H9 (cell line): ENCODE data around the gene GCLC. TPM values are rescaled to one million over a fixed set of nuclear protein-coding genes. Genes with fewer than 3 reads are reported as not detected.

Experiments used
- DNase-seq: peaks from one replicate; pipeline ENCODE4 v3.0.0-alpha.2; 2017
- H2AFZ ChIP-seq: one replicate; pipeline ENCODE4 v1.6.1; 2013; ENCODE audit warnings: mild to moderate bottlenecking, low read length, control low read depth, moderate library complexity
- H2AK5ac ChIP-seq: 2 replicates; pipeline ENCODE4 v1.6.1; 2013; ENCODE audit warnings: low read length, control low read depth, mixed read lengths; ENCODE audit not compliant: insufficient read length
- H2BK120ac ChIP-seq: one replicate; pipeline ENCODE4 v1.6.1; 2013; ENCODE audit warnings: low read depth, mild to moderate bottlenecking, low read length, control low read depth, inconsistent platforms; ENCODE audit not compliant: poor library complexity, severe bottlenecking
- H2BK12ac ChIP-seq: 2 replicates; pipeline ENCODE4 v1.6.1; 2013; ENCODE audit warnings: low read length, control low read depth, mixed read lengths, low read depth; ENCODE audit not compliant: insufficient read length
- H2BK15ac ChIP-seq: 2 replicates; pipeline ENCODE4 v1.6.1; 2013; ENCODE audit warnings: low read depth, low read length, control low read depth
- H2BK20ac ChIP-seq: one replicate; pipeline ENCODE4 v1.6.1; 2013; ENCODE audit warnings: low read depth, mild to moderate bottlenecking, low read length, control low read depth, inconsistent platforms; ENCODE audit not compliant: poor library complexity, severe bottlenecking
- H2BK5ac ChIP-seq: 2 replicates; pipeline ENCODE4 v1.6.1; 2013; ENCODE audit warnings: low read length, control low read depth, mixed read lengths; ENCODE audit not compliant: insufficient read length
- H3K14ac ChIP-seq: 2 replicates; pipeline ENCODE4 v1.6.1; 2013; ENCODE audit warnings: low read length, control low read depth; ENCODE audit not compliant: insufficient read depth
- H3K18ac ChIP-seq: 2 replicates; pipeline ENCODE4 v1.6.1; 2013; ENCODE audit warnings: low read depth, mild to moderate bottlenecking, mixed read lengths, low read length, control low read depth; ENCODE audit not compliant: insufficient read length
- H3K23ac ChIP-seq: 2 replicates; pipeline ENCODE4 v1.6.1; 2013; ENCODE audit warnings: low read length, control low read depth, mixed read lengths, low read depth; ENCODE audit not compliant: insufficient read length
- H3K23me2 ChIP-seq: 2 replicates; pipeline ENCODE4 v1.6.1; 2013; ENCODE audit warnings: low read depth, mild to moderate bottlenecking, mixed read lengths, low read length, control low read depth; ENCODE audit not compliant: insufficient read length, poor library complexity, severe bottlenecking
- H3K27ac ChIP-seq: 2 replicates; pipeline ENCODE4 v1.5.1; 2013; ENCODE audit warnings: low read length, control low read depth, mixed read lengths, low read depth; ENCODE audit not compliant: insufficient read length
- H3K27me3 ChIP-seq: 2 replicates; pipeline ENCODE4 v1.6.1; 2013; ENCODE audit warnings: low read length, control low read depth, inconsistent platforms; ENCODE audit not compliant: insufficient read depth
- H3K4ac ChIP-seq: 2 replicates; pipeline ENCODE4 v1.6.1; 2013; ENCODE audit warnings: low read depth, mild to moderate bottlenecking, control low read depth, inconsistent platforms, low read length, moderate library complexity
- H3K4me1 ChIP-seq: 2 replicates; pipeline ENCODE4 v1.6.1; 2013; ENCODE audit warnings: low read length, control low read depth, inconsistent platforms; ENCODE audit not compliant: insufficient read depth
- H3K4me2 ChIP-seq: 2 replicates; pipeline ENCODE4 v1.6.1; 2013; ENCODE audit warnings: low read length, control low read depth, mixed read lengths; ENCODE audit not compliant: insufficient read length, insufficient read depth
- H3K56ac ChIP-seq: 2 replicates; pipeline ENCODE4 v1.6.1; 2013; ENCODE audit warnings: low read depth, mild to moderate bottlenecking, mixed read lengths, low read length, control low read depth; ENCODE audit not compliant: insufficient read length
- H3K79me1 ChIP-seq: 2 replicates; pipeline ENCODE4 v1.6.1; 2013; ENCODE audit warnings: low read depth, mild to moderate bottlenecking, moderate library complexity, low read length, control low read depth, inconsistent platforms; ENCODE audit not compliant: insufficient read depth, poor library complexity, severe bottlenecking
- H3K79me2 ChIP-seq: 2 replicates; pipeline ENCODE4 v1.6.1; 2013; ENCODE audit warnings: low read length, control low read depth, inconsistent platforms; ENCODE audit not compliant: insufficient read depth
- H3K9ac ChIP-seq: 2 replicates; pipeline ENCODE4 v1.6.1; 2013; ENCODE audit warnings: low read length, control low read depth, mixed read lengths; ENCODE audit not compliant: insufficient read length; ENCODE audit errors: extremely low read depth
- H3K9me3 ChIP-seq: one replicate; pipeline ENCODE4 v1.6.1; 2013; ENCODE audit warnings: low read depth, low read length, inconsistent platforms; ENCODE audit not compliant: control insufficient read depth
- H3T11ph ChIP-seq: one replicate; pipeline ENCODE4 v1.6.1; 2013; ENCODE audit warnings: mild to moderate bottlenecking, low read length, control low read depth, inconsistent platforms
- H4K20me1 ChIP-seq: one replicate; pipeline ENCODE4 v1.6.1; 2013; ENCODE audit not compliant: control insufficient read depth, insufficient read length, insufficient read depth
- H4K5ac ChIP-seq: 2 replicates; pipeline ENCODE4 v1.6.1; 2013; ENCODE audit warnings: low read depth, mild to moderate bottlenecking, mixed read lengths, low read length, control low read depth; ENCODE audit not compliant: insufficient read length
- H4K8ac ChIP-seq: replicated peaks from 2 replicates; pipeline ENCODE4 v1.6.1; 2013; ENCODE audit warnings: low read length, control low read depth, mixed read lengths, low read depth; ENCODE audit not compliant: insufficient read length
- H4K91ac ChIP-seq: 2 replicates; pipeline ENCODE4 v1.6.1; 2013; ENCODE audit warnings: low read depth, mild to moderate bottlenecking, moderate library complexity, mixed read lengths, low read length, control low read depth; ENCODE audit not compliant: insufficient read length
- H3K27ac Mint-ChIP-seq, 3 experiments: 2 replicates in 2 of 3; 3 replicates in 1 of 3; pipeline ENCODE4 v1.8.0; 2020 to 2021; ENCODE audit warnings: mixed read lengths in 3 of 3, mild to moderate bottlenecking in 1 of 3, moderate library complexity in 1 of 3
- H3K27me3 Mint-ChIP-seq: 2 replicates; pipeline ENCODE4 v1.8.0; 2021; ENCODE audit warnings: low read depth, mild to moderate bottlenecking, moderate library complexity, mixed read lengths
- H3K36me3 Mint-ChIP-seq, 3 experiments: 2 replicates in 2 of 3; 3 replicates in 1 of 3; pipeline ENCODE4 v1.8.0; 2020 to 2021; ENCODE audit warnings: low read depth in 3 of 3, mixed read lengths in 3 of 3; ENCODE audit not compliant: insufficient read depth in 1 of 3
- H3K4me1 Mint-ChIP-seq, 2 experiments: 2 replicates each; pipeline ENCODE4 v1.8.0; 2020; ENCODE audit warnings: mixed read lengths in 2 of 2
- H3K4me3 Mint-ChIP-seq, 2 experiments: 2 replicates in 1 of 2; 3 replicates in 1 of 2; pipeline ENCODE4 v1.8.0; 2020 to 2021; ENCODE audit warnings: mild to moderate bottlenecking in 2 of 2, mixed read lengths in 2 of 2, moderate library complexity in 1 of 2
- H3K9me3 Mint-ChIP-seq, 2 experiments: 2 replicates in 1 of 2; 3 replicates in 1 of 2; pipeline ENCODE4 v1.8.0; 2020; ENCODE audit warnings: mild to moderate bottlenecking in 2 of 2, mixed read lengths in 2 of 2, moderate library complexity in 1 of 2
- WGBS: extraction: QIAGEN DNeasy Blood & Tissue Kit; methylation state at CpG from one replicate; pipeline ENCODE4 v1.1.7; 2013; ENCODE audit warnings: missing lambda C conversion rate, low lambda C conversion rate, mixed read lengths; ENCODE audit not compliant: insufficient read length; ENCODE audit errors: extremely low coverage; 5-methylcytosine and 5-hydroxymethylcytosine counted together
- total RNA-seq: library from RNA; stranded (reverse); gene quantifications from 2 replicates; pipeline ENCODE4 v1.2.1, GENCODE V29; 2021
- TF ChIP-seq, protein P1 (sequence below): fragments of 200-600 bp; sonication (generic); conservative IDR thresholded peaks from 3 replicates; pipeline ENCODE4 v1.8.0; 2021; ENCODE audit warnings: antibody characterized with exemption, mild to moderate bottlenecking

Gene GCLC
- total RNA-seq, 1 experiment from 2014 or later = 55.5 TPM

DNA sequence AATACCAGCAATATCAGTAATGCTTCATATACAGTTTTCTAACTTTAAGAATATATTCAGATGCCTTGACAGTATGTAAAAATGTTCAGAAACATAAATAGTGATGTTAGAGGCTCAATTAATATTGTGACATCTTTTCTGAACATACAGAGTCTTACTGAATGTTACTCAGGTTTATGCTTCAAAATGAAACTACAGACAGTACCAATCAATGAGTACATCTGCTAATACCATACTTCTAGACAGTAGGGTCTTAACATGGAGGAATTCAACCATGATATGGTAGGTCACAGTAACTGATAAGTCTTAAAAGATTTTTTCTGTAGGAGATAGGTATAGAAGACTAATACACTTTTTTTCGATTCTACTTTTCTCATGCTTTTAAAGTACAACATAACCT is 8.3 kb downstream of the GCLC start:
- Mint-ChIP-seq H3K36me3 (peaks cover 3 to 23% (median 9%) of the 10 kb centered on the region in 3 experiments; a peak in 6 of 7 replicates), H3K4me1 (peaks cover 50 to 55% of the 10 kb centered on the region in 2 experiments)
- no peak overlapping the region for H2BK12ac ChIP-seq

More for the DNA sequence above, 8.3 kb downstream of the GCLC start:
- no peak overlapping the region for H3K4me2 ChIP-seq
- H3K56ac ChIP-seq = no peak overlapping the region
- H2BK120ac ChIP-seq = no peak overlapping the region
- H2AFZ ChIP-seq = no peak overlapping the region
- H3K4ac ChIP-seq = no peak overlapping the region
- no peak overlapping the region for H3K14ac ChIP-seq
- no peaks in the 10 kb centered on the region for H3K9me3 Mint-ChIP-seq
- no peaks in the 10 kb centered on the region for H3K27me3 Mint-ChIP-seq
- H2AK5ac ChIP-seq = no peak overlapping the region
- H3K27ac Mint-ChIP-seq = no peak overlapping the region; a peak in 1 of 7 replicates
- H2BK20ac ChIP-seq = no peak overlapping the region
- H3K4me1 ChIP-seq = peaks cover 4% of the 10 kb centered on the region
- TF ChIP-seq, protein P1, sequence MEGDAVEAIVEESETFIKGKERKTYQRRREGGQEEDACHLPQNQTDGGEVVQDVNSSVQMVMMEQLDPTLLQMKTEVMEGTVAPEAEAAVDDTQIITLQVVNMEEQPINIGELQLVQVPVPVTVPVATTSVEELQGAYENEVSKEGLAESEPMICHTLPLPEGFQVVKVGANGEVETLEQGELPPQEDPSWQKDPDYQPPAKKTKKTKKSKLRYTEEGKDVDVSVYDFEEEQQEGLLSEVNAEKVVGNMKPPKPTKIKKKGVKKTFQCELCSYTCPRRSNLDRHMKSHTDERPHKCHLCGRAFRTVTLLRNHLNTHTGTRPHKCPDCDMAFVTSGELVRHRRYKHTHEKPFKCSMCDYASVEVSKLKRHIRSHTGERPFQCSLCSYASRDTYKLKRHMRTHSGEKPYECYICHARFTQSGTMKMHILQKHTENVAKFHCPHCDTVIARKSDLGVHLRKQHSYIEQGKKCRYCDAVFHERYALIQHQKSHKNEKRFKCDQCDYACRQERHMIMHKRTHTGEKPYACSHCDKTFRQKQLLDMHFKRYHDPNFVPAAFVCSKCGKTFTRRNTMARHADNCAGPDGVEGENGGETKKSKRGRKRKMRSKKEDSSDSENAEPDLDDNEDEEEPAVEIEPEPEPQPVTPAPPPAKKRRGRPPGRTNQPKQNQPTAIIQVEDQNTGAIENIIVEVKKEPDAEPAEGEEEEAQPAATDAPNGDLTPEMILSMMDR = no peak
- no peak overlapping the region for H3K23ac ChIP-seq
- H4K8ac ChIP-seq = no peak overlapping the region
- H3K4me3 Mint-ChIP-seq = no peak overlapping the region
- no peak overlapping the region for H3T11ph ChIP-seq
- H3K27ac ChIP-seq = no peak overlapping the region
- H3K79me2 ChIP-seq = peaks cover 22% of the 10 kb centered on the region; the same call in 1 of the 2 replicates
- no peak overlapping the region for H3K18ac ChIP-seq
- no CpG with 5 or more reads among the region's 1 CpG for WGBS
- H3K23me2 ChIP-seq = no peaks in the 10 kb centered on the region
- H2BK5ac ChIP-seq = no peak overlapping the region
- no peaks in the 10 kb centered on the region for H4K20me1 ChIP-seq
- no peak overlapping the region for H2BK15ac ChIP-seq
- H3K27me3 ChIP-seq = no peaks in the 10 kb centered on the region
- no peak overlapping the region for H4K5ac ChIP-seq
- H4K91ac ChIP-seq = no peak overlapping the region
- H3K79me1 ChIP-seq = peaks cover 5% of the 10 kb centered on the region
- DNase-seq = no peak
- no peak overlapping the region for H3K9ac ChIP-seq
- no peaks in the 10 kb centered on the region for H3K9me3 ChIP-seq
